ENCODE results near the gene MRPS9. TPM values are rescaled to one million over a fixed set of nuclear protein-coding genes. Genes with fewer than 3 reads are reported as not detected.

The MRPS9 gene
- total RNA-seq, 1 donor from 2014 or later, result 23.9 TPM

GRCh38 chr2:105117565-105117964 is 79.7 kb downstream of the MRPS9 start:
- DNase-seq (ENCODE audit: low read depth), result no peak

GRCh38 chr2:105118960-105119359 is 81.1 kb downstream of the MRPS9 start:
- no peak for DNase-seq (ENCODE audit: low read depth)

DNA sequence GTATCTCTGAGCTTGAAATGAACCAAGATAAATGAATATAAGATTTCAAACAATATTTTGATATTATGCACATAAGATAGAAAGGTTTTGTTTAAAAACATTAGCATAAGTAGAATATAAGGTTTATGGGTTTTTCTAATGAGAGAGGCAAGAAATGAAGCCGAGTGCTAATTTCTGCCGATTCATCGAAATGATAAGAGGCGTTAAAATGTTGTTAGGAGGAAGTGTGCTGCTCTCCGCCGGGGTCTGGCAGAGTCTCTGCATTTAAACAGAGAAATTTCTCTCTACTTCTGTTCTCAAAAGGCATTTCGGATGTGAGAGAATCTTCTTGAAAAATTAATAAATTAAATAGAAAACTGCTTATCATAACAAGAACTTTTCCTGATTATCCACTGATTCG is 83.6 kb downstream of the MRPS9 start:
- DNase-seq (ENCODE audit: low read depth), result no peak

- no peak for DNase-seq (ENCODE audit: low read depth)
These were observed 87.6 kb downstream of the MRPS9 start for GRCh38 chr2:105125428-105125827.

DNA sequence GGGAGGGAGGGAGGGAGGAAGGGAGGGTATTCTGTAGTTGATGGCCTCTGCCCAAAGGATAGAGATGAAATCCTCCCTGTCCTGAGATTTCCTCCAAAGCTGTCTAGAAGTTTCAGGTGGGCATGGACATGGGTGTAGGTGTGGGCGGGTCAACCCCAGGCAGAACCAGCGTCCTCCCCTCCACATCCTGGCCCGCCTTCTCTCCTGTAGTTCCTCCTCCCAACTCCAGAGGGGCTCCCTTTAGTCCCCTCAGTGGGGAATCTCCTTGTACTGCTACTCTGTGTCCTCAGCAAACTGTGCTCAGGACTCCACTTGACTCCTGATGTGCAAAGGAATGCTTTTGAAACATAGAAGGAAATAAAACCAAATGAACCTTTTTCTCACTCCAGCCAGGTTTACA is 88.1 kb downstream of the MRPS9 start:
- no peak for DNase-seq (ENCODE audit: low read depth)

DNA sequence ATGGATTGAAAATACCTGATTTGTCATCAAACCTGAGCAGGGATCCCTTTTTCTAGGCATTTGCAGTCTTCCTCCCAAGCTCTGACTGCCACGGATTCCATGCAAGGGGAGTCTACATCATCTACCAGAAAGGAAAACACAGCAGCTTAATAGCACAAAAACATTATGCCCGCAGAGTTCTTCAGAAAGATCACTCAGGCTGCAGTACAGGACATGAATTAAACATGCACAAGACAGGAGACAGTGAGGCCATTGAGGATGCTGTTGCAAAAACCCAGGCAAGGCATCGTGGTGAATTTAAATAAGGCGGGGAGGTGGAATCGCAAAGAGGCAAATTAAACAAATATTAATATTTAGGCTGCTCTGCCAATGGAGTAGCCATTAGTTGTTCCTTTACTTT is 88.5 kb downstream of the MRPS9 start:
- no peak for DNase-seq (ENCODE audit: low read depth)

DNA sequence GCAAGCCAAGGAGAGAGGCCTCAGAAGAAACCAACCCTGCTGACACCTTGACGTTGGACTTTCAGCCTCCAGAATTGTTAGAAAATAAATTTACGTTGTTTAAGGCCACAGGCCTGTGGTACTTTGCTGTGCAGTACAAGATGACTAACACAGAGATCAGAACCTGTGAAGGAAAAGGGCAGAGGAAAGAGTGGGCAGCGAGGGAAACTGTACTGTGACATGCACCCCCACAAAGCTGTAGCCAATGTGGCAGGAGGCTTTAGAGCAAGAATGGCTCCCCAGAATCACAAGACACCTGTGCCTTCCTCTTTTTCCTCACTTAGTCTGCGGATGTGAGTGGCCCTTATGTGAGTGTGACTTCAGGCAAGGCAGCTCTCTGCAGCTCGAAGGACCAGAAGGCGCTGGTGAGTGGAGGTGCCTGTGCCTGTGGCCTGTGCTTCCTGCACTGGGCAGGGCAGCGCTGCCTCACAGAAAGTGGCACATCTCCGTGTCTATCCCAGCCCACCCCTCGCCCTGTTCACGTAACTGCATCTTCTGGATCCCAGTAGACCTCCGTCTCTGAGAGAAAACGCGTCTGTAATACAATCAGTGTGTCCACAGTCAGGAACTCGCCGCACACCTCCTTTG is 89.5 kb downstream of the MRPS9 start:
- DNase-seq (ENCODE audit: low read depth), result no peak

DNA sequence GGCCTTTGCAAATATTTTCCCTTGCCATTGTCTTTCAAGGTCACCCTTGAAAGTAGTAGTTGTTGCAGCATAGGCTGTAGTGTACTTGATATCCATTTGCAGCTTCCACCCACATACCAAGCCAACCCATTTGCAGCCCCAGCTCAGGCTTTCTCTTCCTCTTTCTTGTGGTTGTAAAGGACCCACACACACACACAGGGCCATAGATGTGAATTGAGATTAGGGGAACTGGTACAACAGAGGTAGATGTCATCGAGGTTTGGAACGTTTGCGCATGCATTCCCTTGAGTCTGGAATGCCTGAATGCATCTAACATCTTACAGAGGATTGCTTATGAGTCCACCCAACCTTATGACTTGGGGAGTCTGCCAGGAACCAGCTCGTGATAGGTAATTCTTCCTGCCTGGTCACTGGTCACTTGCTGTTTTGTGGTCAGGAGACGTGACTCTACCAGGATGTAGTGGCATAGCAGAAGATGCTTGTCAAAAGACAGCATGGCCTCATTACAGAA is 91.9 kb downstream of the MRPS9 start:
- DNase-seq (ENCODE audit: low read depth), result no peak

DNA sequence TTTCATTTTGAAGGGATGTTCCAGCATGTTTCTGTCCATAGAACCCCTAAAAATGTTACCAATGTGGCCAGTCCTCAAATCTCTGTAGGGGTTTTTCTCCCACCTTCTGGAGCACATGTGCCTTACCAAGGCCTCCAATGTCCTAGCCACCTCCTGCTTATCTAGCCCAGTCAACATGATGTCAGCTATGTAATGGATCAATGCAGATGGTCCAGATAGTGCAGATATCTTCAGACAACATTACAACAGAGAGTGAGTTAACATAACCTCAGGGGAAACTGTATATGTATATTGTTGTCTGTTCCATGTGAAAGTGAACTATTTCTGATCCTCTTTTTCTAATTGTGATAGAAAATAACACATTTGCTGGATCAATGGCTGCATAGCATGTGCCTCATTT is 92.7 kb downstream of the MRPS9 start:
- DNase-seq (ENCODE audit: low read depth), result no peak

- no peak for DNase-seq (ENCODE audit: low read depth)
These were observed 96.2 kb downstream of the MRPS9 start for GRCh38 chr2:105134081-105134480.

DNA sequence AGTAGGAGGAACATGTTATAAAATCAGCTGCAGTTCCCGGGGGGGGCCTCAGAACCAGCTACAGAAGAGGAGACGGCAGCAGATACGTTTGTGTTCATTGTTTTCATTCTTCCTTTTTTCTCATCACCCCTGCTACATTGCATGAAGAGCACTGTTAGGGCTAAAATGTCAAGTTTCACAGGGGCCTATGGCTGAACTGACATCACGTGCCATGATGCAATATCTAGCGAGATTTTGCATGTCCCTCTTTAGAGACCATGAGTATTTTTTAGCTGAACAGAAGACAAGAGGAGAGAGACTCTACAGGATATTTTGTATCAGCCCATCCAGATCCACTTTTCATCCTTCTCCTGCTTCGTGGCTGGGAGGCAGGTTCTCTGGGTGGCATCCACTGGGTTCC is 97.6 kb downstream of the MRPS9 start:
- DNase-seq (ENCODE audit: low read depth), result no peak

- DNase-seq (ENCODE audit: low read depth), result no peak
These were observed 98.5 kb downstream of the MRPS9 start for GRCh38 chr2:105136394-105136793.

DNA sequence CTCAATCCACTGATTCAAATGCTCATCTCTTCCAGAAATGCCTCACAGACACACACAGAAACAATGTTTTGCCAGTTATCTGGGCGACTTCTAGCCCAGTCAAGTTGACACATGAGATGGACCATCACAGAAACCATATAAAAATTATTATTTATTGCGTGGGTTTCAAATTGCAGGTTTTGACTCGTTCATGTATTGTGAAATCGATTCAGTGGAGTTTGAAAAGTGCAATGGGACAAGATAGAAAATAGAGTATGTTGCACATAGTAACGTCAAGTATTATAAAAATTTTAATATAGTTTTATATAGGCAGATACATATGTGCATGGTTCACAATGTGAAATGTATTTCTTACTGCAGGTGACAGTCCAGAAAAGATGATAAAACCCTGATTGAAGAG is 100.8 kb downstream of the MRPS9 start:
- no peak for DNase-seq (ENCODE audit: low read depth)

DNA sequence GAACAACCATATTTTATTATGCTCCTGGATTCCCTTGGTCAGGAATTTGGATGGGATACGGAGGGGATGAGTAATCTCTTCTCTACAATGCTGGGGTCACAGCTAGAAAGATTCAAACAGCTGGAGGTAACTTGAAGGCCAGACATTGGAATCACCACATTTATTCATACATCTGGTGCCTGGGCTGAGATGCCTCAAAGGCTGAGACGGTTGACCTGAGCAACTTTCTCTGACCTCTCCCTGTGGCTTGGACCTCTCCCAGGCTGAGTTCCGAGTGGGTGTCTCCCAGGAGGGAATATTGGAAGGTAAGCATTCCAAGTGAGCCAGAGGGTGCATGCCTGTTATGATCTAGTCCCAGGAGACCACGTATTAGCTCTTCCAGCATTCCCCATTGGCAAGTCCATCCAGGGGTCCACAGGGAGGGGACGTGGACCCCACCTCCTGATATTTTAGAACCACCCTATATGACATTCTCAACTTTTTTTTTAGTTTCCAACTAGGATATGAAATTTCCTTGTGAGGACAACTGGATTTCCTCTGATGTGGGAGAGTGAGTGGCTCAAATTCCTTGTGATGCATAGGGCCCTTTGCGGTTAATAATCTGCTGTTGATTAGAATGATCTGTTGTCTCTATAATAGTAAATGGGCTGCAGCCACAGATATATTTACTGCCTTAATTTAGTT is 101.8 kb downstream of the MRPS9 start:
- peak; percentile 26 for DNase-seq (ENCODE audit: low read depth)

DNA sequence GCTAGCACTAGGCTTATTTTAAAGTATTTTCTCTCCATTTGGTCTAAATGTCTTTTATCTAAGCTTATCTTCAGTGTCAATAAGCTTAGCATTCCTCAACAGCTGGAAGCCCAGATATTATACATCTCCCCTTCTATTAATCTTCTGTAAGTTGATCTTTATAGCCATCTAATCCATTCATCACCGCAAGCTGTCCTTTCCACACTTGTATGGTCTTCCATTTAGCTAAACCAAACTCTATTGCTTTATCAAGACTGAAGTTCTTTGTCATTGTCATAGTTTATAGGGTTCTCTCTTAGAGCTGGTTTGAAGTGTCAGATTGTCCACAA is 102.3 kb downstream of the MRPS9 start:
- DNase-seq (ENCODE audit: low read depth), result no peak

GRCh38 chr2:105141099-105141614 is 103.3 kb downstream of the MRPS9 start:
- no peak for DNase-seq (ENCODE audit: low read depth)

DNA sequence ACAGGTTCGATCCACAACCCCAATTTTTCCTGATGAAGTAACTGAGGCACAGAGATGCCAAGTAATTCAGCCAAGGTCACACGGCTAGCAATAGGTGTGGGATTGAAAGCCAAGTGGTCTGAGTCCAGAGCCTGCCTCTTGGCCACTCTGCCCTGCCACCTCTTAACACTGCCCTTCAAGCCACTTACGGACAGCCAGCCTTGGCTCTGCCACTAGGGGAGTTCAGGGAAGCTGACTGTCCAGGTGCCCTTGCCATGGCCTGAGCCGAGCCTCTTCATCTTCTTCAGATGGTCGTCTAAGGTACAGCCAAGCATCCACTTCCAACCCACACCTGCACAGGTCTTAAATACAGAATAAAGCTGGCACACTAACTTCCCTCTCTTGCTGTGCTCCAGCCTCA is 104.4 kb downstream of the MRPS9 start:
- no peak for DNase-seq (ENCODE audit: low read depth)

- DNase-seq (ENCODE audit: low read depth), result no peak
These were observed 105.2 kb downstream of the MRPS9 start for GRCh38 chr2:105143094-105143466.

- DNase-seq (ENCODE audit: low read depth), result no peak
These were observed 105.7 kb downstream of the MRPS9 start for GRCh38 chr2:105143467-105144151.

DNA sequence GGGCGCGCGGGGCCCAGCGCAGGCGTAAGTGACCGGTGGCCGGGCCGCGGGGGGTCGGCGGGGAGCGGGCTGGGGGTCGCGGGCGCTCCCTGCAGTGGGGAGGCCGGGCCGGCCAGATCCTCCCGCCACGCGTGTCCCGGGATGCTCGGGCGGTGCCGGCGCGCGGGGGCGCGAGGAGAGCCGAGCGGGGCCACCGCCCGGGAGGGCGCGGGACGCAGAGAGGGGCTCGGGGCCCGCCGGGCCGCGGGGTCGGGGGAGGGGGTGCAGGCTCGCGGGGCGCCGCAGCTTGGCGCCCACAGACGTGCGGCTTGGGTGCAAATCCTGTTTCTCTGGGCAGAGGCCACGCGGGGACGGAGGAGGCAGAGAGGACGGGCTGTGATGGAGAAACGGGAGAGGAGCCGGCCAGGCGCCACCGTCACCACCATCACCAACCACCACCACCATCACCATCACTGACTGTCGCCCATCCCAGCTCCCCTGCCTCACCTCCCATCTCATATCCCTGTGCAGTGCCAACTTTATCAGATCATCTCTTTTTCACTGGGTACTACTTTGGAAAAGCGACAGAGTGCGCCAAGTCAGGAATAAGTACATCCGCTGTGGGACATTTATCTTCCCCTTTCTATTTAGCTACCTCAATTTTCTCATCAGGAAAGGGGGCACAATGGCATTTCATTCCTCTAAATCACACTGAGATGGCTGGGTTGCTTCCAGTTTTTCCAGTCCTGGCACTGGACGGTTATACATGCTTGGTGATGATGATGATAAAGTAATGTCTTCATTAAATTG is 106.5 kb downstream of the MRPS9 start:
- DNase-seq (ENCODE audit: low read depth), result no peak

DNA sequence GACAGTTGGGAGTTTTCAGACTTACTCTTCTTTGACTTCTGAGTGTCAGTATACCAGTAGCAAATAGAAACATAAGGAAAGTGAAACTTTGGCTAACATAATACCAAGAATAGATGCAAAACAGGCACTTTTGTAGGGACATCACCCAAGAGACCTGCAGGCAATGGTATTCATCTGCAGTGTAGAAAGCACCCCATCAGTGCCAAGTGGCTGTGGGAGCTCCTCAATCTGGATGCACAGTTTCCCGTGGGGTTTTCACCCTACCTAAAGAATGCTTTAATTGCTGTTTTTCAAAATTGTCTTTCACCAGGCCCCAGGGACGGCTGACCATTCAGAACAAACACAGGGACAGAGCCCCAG is 107.1 kb downstream of the MRPS9 start:
- DNase-seq (ENCODE audit: low read depth), result no peak

DNA sequence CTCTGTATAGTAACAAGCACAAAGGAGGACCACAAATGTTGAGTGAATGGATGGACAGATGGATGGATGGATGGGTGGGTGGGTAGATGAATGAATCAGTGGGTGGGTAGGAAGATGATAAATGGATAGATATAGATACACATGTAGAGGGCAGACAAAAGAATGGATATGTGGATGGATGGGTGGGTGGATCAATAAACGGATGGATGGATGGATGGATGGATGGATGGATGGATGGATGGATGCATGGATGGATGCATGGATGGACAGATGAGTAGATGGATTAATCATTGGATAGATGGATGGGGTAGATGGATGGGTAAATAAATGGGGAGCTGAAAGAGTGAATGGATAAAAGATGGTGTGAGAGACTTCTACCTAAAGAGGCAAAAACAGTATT is 111.4 kb downstream of the MRPS9 start:
- DNase-seq (ENCODE audit: low read depth), result no peak

Data from myocyte (in vitro differentiated cells).